KBM-7 (cell line): ENCODE data around the gene LMTK3.

Experiments used
- DNase-seq: peaks from one replicate; pipeline ENCODE4 v3.0.0-alpha.2; 2015
- in situ Hi-C: fragments of 300-500 bp; cut with MboI; formaldehyde crosslinking; loops from 2 replicates; pipeline ENCODE4 v1.14.3; 2020; ENCODE audit warnings: low sequenced_read_pairs, low pct_unique_long_range_greater_than_20kb, mixed read lengths

LMTK3 gene

DNA sequence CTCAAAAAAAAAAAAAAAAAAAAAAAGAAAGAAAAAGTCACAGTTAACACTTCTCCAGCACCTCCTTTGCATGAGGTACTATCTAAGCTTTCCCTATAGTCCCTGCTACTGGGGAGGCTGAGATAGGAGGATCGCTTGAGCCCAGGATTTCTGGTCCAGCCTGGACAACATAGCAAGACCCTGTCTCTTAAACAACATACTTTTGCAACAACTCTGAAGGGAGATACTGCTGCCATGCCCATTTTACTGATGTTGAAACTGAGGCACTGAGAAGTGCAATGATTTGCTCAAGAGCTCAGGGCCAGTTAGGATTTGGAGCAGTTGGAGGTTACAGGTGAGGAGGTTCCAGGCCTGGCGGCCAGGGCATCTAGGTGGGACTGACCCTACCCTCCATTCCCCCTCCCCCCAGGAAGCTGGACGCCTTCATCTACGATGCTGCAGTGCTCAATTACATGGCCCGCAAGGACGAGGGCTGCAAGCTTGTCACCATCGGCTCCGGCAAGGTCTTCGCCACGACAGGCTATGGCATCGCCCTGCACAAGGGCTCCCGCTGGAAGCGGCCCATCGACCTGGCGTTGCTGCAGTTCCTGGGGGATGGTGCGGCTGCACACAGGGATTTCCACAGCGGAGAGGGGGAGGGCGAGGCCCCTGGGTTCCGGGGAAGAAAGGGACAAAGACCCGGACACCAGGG, 70.1 kb downstream of the LMTK3 start:
- in situ Hi-C loops, result no loop called here
- DNase-seq, result no peak

DNA sequence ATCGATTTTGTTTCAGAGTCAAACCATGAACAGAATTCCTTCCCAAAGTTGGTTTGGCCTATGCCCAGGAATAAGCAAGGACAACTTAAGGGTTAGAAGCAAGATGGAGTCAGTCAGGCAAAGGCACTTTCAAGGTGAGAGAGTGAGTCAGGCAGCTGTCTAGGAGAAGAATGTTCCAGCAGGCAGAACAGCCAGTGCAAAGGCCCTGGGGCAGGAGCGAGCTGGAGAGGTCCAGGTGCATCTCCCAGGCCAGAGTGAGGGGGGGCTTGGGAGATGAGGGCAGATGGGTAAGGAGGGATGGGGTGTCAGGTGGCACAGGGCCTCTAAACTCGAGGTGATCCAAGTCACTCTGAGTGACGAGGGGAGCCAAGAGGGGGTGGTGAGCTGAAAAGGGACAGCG, 75.0 kb downstream of the LMTK3 start:
- in situ Hi-C loops, result no loop called here
- no peak for DNase-seq
